IMR-90 (cell line): ENCODE measurements around the gene SLC36A1. TPM values are rescaled to one million over a fixed set of nuclear protein-coding genes. Genes with fewer than 3 reads are reported as not detected.

Experiments
- ATAC-seq: fragments of 200-7000 bp; cut with Tn5 transposase; 2 replicates; pipeline ENCODE4 v1.9.1; 2020; ENCODE audit warnings: low read depth, mild to moderate bottlenecking, moderate library complexity
- BruUV-seq: library from RNA; stranded (reverse); fragments of 400-500 nt; replicated peaks from 2 replicates; lab custom pipeline; 2021; lab: Mats Ljungman, UMichigan
- CTCF ChIA-PET: fragments of 300-600 bp; formaldehyde crosslinking; extraction: SDS; loops from one replicate; lab custom pipeline; 2021; ENCODE audit warnings: antibody characterized with exemption; lab: Yijun Ruan, JAX
- POLR2A ChIA-PET: fragments of 300-600 bp; sonication (Branson Sonifier 250); formaldehyde crosslinking; loops from one replicate; lab custom pipeline; 2022; ENCODE audit warnings: antibody characterized with exemption; ENCODE audit not compliant: unreplicated experiment; lab: Charles Lee
- DNase-seq: peaks from one replicate; pipeline ENCODE4 v3.0.0; 2013
- H2AFZ ChIP-seq: replicated peaks from 2 replicates; pipeline ENCODE3; 2013; ENCODE audit warnings: low read length, mild to moderate bottlenecking; ENCODE audit not compliant: poor library complexity
- H2AK5ac ChIP-seq: 2 replicates; pipeline ENCODE4 v1.6.1; 2013; ENCODE audit warnings: low read depth, low read length, inconsistent platforms
- H2AK9ac ChIP-seq: replicated peaks from 2 replicates; pipeline ENCODE3; 2013; ENCODE audit warnings: mild to moderate bottlenecking, low read depth, low read length, moderate library complexity; ENCODE audit not compliant: poor library complexity
- H2BK120ac ChIP-seq: 2 replicates; pipeline ENCODE4 v1.6.1; 2013; ENCODE audit warnings: low read depth, low read length, inconsistent platforms
- H2BK15ac ChIP-seq: 3 replicates; pipeline ENCODE4 v1.6.1; 2013; ENCODE audit warnings: low read depth, low read length, inconsistent platforms
- H2BK20ac ChIP-seq: 2 replicates; pipeline ENCODE4 v1.6.1; 2013; ENCODE audit warnings: low read depth, mild to moderate bottlenecking, inconsistent platforms, low read length, moderate library complexity
- H2BK5ac ChIP-seq: 2 replicates; pipeline ENCODE4 v1.6.1; 2013; ENCODE audit warnings: mild to moderate bottlenecking, low read depth, low read length, inconsistent platforms; ENCODE audit not compliant: poor library complexity, severe bottlenecking
- H3K14ac ChIP-seq: replicated peaks from 2 replicates; pipeline ENCODE4 v1.6.1; 2013; ENCODE audit warnings: low read depth, low read length, inconsistent platforms
- H3K18ac ChIP-seq: 2 replicates; pipeline ENCODE4 v1.6.1; 2013; ENCODE audit warnings: low read depth, low read length, control low read depth
- H3K23ac ChIP-seq: 2 replicates; pipeline ENCODE4 v1.6.1; 2013; ENCODE audit warnings: low read depth, low read length, inconsistent platforms
- H3K27ac ChIP-seq: 2 replicates; pipeline ENCODE4 v1.5.1; 2013; ENCODE audit warnings: mild to moderate bottlenecking, control low read depth, low read length; ENCODE audit not compliant: insufficient read depth
- H3K27me3 ChIP-seq: 2 replicates; pipeline ENCODE4 v1.6.1; 2013; ENCODE audit warnings: low read length; ENCODE audit not compliant: control insufficient read depth, insufficient read depth
- H3K36me3 ChIP-seq: 2 replicates; pipeline ENCODE4 v1.6.1; 2013; ENCODE audit warnings: low read length, mixed read lengths; ENCODE audit not compliant: control insufficient read depth, insufficient read depth
- H3K4ac ChIP-seq: 2 replicates; pipeline ENCODE4 v1.6.1; 2013; ENCODE audit warnings: low read depth, low read length, inconsistent platforms
- H3K4me1 ChIP-seq: 2 replicates; pipeline ENCODE4 v1.6.1; 2013; ENCODE audit warnings: low read length, mixed read lengths; ENCODE audit not compliant: control insufficient read depth, insufficient read depth
- H3K4me2 ChIP-seq: 2 replicates; pipeline ENCODE4 v1.6.1; 2013; ENCODE audit warnings: low read depth, mild to moderate bottlenecking, control low read depth, low read length, moderate library complexity
- H3K4me3 ChIP-seq: 2 replicates; pipeline ENCODE4 v1.5.1; 2013; ENCODE audit warnings: low read depth, mild to moderate bottlenecking, control low read depth, low read length, moderate library complexity; ENCODE audit not compliant: insufficient read depth
- H3K56ac ChIP-seq: 2 replicates; pipeline ENCODE4 v1.6.1; 2013; ENCODE audit warnings: low read length, inconsistent platforms; ENCODE audit not compliant: insufficient read depth; ENCODE audit errors: extremely low read depth
- H3K79me1 ChIP-seq, 2 experiments: 2 replicates each; pipeline ENCODE4 v1.6.1; 2013; ENCODE audit warnings: low read length in 2 of 2, inconsistent platforms in 1 of 2, low read depth in 1 of 2
- H3K9ac ChIP-seq: 2 replicates; pipeline ENCODE4 v1.6.1; 2013; ENCODE audit warnings: low read depth, low read length, control low read depth
- H3K9me1 ChIP-seq: 2 replicates; pipeline ENCODE4 v1.6.1; 2013; ENCODE audit warnings: low read length, inconsistent platforms; ENCODE audit not compliant: insufficient read depth
- H3K9me3 ChIP-seq: 2 replicates; pipeline ENCODE4 v1.6.1; 2013; ENCODE audit warnings: low read length; ENCODE audit not compliant: control insufficient read depth, insufficient read depth
- H4K20me1 ChIP-seq: 2 replicates; pipeline ENCODE4 v1.6.1; 2013; ENCODE audit warnings: low read length, inconsistent platforms; ENCODE audit not compliant: insufficient read depth
- H4K5ac ChIP-seq: 2 replicates; pipeline ENCODE4 v1.6.1; 2013; ENCODE audit warnings: mild to moderate bottlenecking, low read depth, low read length, control low read depth
- H4K8ac ChIP-seq, 2 experiments: 2 replicates each; pipeline ENCODE4 v1.6.1; 2013; ENCODE audit warnings: low read depth in 2 of 2, low read length in 2 of 2, control low read depth in 1 of 2, inconsistent platforms in 1 of 2
- H4K91ac ChIP-seq: 2 replicates; pipeline ENCODE4 v1.6.1; 2013; ENCODE audit warnings: low read depth, low read length, inconsistent platforms; ENCODE audit not compliant: insufficient read depth
- BHLHE40 ChIP-seq: fragments of 150-350 bp; IDR thresholded peaks from 2 replicates; pipeline ENCODE4 v1.6.1; 2016; ENCODE audit warnings: mild to moderate bottlenecking, low read depth, low read length
- CEBPB ChIP-seq: IDR thresholded peaks from 2 replicates; pipeline ENCODE4 v1.6.1; 2012; ENCODE audit warnings: low read depth, low read length, improper control_type of control experiment
- CHD1 ChIP-seq: IDR thresholded peaks from 2 replicates; pipeline ENCODE4 v1.6.1; 2012; ENCODE audit warnings: low read depth, low read length, improper control_type of control experiment
- CTCF ChIP-seq: conservative IDR thresholded peaks from 2 replicates; pipeline ENCODE4 v1.5.1; 2012; ENCODE audit warnings: mild to moderate bottlenecking, low read depth, low read length, improper control_type of control experiment
- ELK1 ChIP-seq: fragments of 150-350 bp; IDR thresholded peaks from 2 replicates; pipeline ENCODE4 v1.6.1; 2016; ENCODE audit warnings: low read depth, mild to moderate bottlenecking, low read length, moderate library complexity, borderline replicate concordance
- MAZ ChIP-seq: IDR thresholded peaks from 2 replicates; pipeline ENCODE4 v1.6.1; 2012; ENCODE audit warnings: low read depth, mild to moderate bottlenecking, low read length, improper control_type of control experiment, moderate library complexity, borderline replicate concordance
- NFE2L2 ChIP-seq: fragments of 150-350 bp; IDR thresholded peaks from 2 replicates; pipeline ENCODE4 v1.6.1; 2016; ENCODE audit warnings: low read depth, mild to moderate bottlenecking, low read length
- POLR2A ChIP-seq: IDR thresholded peaks from 2 replicates; pipeline ENCODE4 v1.6.1; 2012; ENCODE audit warnings: mild to moderate bottlenecking, low read depth, low read length
- WGBS, 2 experiments: methylation state at CpG; one replicate each; pipeline versions ENCODE4 v1.1.5 to v1.1.7; 2013; ENCODE audit warnings: missing lambda C conversion rate in 2 of 2; ENCODE audit not compliant: insufficient read length in 1 of 2; ENCODE audit errors: extremely low coverage in 2 of 2; 5-methylcytosine and 5-hydroxymethylcytosine counted together
- dilution Hi-C: fragments of 300-500 bp; cut with HindIII; formaldehyde crosslinking; loops from one replicate; pipeline ENCODE4 v1.14.3; 2018; ENCODE audit warnings: low sequenced_read_pairs; ENCODE audit not compliant: unreplicated experiment
- in situ Hi-C: fragments of 300-500 bp; cut with MboI; formaldehyde crosslinking; loops from 3 replicates; pipeline ENCODE4 v1.14.3; 2019; ENCODE audit warnings: low sequenced_read_pairs, inconsistent platforms, mixed read lengths
- intact Hi-C: fragments of 100-400 bp; cut with micrococcal nuclease; formaldehyde crosslinking; loops from 2 replicates; pipeline ENCODE4 v1.10.0; 2022
- polyA plus RNA-seq, 3 experiments: library from polyadenylated mRNA; depleted of rRNA; stranded (reverse); fragments of >200 nt; gene quantifications; 2 replicates each; pipeline ENCODE4 v1.2.3, GENCODE V29; 2012; ENCODE audit warnings: low replicate concordance in 1 of 3
- total RNA-seq: library from RNA; depleted of rRNA; stranded (reverse); fragments of >200 nt; gene quantifications from 2 replicates; pipeline ENCODE4 v1.2.3, GENCODE V29; 2012

Gene SLC36A1
- total and polyA plus RNA-seq, 2 of the 4 experiments (the other 2 are of a cell fraction): 5.7 to 8.7 TPM

GRCh38 chr5:151427258-151427657, 20.1 kb upstream of the SLC36A1 start:
- Histone ChIP-seq H3K27me3 (peaks cover 5% of the 10 kb centered on the region), H4K8ac (no peak overlapping the region), H3K27ac (no peak overlapping the region), H3K79me1 (no peaks in the 10 kb centered on the region), H3K9me1 (no peaks in the 10 kb centered on the region), H2AK5ac (no peak overlapping the region), H3K18ac (no peak overlapping the region), H4K5ac (no peak overlapping the region), H4K20me1 (no peaks in the 10 kb centered on the region), H2AFZ (no peak overlapping the region), H4K91ac (no peak overlapping the region), H2BK120ac (no peak overlapping the region), H3K14ac (no peak overlapping the region), H2BK15ac (no peak overlapping the region), H3K4me2 (no peak overlapping the region), H3K4ac (no peak overlapping the region), H3K4me3 (no peak overlapping the region), H3K9ac (no peak overlapping the region), H3K23ac (no peak overlapping the region), H3K36me3 (no peaks in the 10 kb centered on the region), H3K4me1 (no peaks in the 10 kb centered on the region), H3K56ac (no peak overlapping the region), H3K9me3 (no peaks in the 10 kb centered on the region), H2BK20ac (no peak overlapping the region), H2AK9ac (no peak overlapping the region), H2BK5ac (no peak overlapping the region)
- no peak for ATAC-seq
- ChIA-PET CTCF (no interaction called here), POLR2A (no interaction called here)
- DNase-seq: no peak
- intact Hi-C loops (no loop called here), dilution Hi-C loops (no loop called here), in situ Hi-C loops (no loop called here)
- TF ChIP-seq MAZ (no peak), CTCF (no peak), POLR2A (no peak), NFE2L2 (no peak), CEBPB (no peak), ELK1 (no peak), BHLHE40 (no peak), CHD1 (no peak)
- BruUV-seq: no TSS peak
- no CpG with 5 or more reads among the region's 2 CpGs for WGBS, 2 experiments
